ENCODE data around the gene TBC1D7. TPM values are rescaled to one million over a fixed set of nuclear protein-coding genes. Genes with fewer than 3 reads are reported as not detected.
"Not testable (repeated sequence)": the region's sequence is repeated elsewhere in the genome, so short reads cannot be mapped to it uniquely, and the experiment has no call there.

The TBC1D7 gene
- polyA plus RNA-seq, 1 donor, result 44.8 TPM

DNA sequence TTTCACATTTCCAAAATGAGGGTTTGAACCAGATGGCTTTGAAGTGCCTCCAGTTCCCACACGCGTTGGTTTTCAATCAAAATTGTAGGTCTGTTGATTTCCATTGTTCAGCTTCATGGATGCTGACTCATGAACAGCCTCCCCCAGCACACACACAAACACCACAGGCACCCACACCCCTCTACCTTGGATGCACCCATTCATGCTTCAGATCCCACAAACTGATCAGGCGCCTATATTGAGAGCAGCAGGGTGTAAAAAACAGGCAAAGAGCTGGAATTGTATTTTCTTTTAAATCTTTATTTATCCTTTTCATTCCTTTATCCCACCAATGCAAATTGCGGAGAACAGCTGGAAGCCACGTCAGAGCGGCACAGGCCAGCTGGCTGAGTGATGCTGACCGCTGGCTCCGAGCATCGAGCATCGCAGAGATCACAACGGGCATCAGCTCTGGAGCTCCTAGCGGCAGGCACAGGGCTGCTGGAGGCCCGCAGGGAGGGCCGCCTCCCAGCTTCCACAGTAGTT is 29.3 kb upstream of the TBC1D7 start:
- DNase-seq, result no peak

DNA sequence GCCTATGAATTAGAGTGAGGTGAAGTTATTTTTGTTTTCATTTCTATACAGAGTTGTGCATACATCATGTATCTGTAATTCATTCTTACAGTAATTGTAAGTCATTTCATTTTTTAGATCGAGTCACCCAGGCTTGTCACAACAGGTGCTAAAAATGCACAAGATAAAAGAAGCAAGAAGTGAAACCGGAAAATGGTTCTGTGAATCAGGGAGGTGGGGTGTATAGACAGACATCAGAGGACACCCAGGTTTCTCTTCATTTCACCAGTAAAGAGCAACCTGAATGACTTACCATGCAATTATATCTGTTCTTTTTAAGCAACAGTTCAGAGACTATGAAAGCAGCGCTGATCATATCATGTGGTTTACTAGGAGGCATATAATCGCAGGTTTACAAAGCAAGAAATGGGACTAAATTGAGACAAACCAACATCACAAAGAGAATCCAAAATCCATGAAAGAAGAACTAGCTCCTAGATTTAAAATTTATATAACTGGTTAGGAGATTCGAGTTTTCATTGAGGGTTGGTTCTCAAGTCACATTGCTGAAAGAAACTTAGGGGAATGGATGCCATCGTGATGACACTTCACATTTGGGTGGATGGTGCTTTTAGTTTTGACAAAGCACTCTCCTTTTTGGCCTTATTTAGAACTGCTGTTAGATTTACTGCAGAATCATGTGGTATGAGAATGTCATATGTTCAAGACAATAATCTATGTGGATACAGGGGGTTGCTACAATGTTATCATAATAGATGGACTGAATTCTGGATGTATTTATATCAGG is 27.9 kb upstream of the TBC1D7 start:
- no peak for DNase-seq

DNA sequence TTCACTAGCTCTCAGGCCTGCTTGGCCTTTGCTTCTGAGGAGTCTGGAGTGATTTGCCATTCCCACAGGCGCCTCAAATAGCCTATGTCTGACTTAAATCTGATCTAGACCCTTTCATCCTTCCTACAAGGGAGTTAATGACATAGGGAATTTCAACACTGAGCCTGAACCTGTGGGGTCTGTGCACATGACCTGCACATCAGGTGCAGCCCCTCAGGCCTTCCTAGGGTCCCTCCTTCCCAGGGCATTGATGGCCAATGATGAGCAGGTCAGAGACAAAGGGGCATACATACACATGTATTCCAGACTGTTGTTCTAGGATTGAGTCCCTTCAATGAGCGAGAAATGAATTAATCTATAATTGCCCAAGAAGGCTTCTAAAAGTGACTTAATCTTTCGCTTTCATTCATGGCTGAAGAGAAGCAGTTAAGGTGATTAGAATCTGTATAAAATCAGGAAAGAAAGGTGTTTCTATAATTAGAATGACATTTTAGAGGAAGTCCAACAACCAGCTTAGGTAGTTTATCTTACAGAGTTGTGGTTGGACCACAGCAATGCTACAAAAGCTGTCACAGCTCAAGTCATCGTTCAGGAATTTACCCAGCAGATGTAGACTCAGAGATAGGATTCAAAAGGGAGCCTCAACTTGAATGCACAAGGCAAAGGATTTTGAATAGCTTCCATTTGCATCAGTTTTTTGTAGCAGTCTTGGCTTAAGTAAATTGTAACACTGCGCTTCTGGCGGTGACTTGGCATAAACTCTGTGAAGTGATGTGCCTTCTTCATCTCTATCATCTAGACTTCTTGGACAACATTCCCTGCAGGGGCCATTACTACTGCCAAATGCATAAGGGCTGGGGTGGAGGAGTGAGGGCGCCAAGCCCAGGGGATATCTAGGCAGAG is 27.0 kb upstream of the TBC1D7 start:
- no peak for DNase-seq

GRCh38 chr6:13354331-13355042 is 26.1 kb upstream of the TBC1D7 start:
- DNase-seq, result peak; percentile 31

DNA sequence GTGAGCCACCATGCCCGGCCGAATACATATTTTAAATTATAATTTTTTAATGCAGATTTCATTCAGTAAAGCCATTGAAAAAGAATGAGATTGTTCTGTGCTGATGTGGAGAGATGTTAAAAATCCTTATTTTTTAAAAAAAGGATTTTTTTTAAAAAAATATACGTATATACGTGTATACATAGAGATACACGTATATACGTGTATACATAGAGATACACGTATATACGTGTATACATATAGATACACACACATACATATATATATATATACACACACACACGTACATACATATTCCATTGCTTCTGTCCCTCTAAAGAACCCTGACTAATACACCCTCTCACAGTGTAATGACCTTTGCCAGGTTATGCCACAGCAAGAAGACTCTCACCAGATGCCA is 23.8 kb upstream of the TBC1D7 start:
- no peak for DNase-seq

DNA sequence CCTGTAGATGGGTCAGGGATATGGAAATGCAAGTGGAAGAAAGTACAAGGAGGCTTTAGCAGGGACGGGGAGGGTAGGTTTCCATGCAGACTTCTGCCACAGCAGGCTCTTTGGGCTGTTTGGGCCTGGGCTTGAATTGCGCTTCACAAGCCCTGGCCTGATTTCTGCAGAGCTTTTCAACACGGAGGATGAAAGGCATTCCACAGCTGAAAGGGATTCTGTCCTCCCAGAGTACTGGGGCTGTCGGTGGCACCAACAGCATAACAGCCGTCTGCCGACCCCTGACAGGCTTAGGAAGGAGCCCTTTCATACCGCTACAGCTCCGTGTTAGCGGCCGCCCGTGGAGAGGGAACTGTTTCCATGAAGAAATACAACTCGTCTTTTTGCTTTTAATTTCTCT is 22.9 kb upstream of the TBC1D7 start:
- DNase-seq, result no peak

GRCh38 chr6:13349811-13350506 is 21.6 kb upstream of the TBC1D7 start:
- no peak for DNase-seq

DNA sequence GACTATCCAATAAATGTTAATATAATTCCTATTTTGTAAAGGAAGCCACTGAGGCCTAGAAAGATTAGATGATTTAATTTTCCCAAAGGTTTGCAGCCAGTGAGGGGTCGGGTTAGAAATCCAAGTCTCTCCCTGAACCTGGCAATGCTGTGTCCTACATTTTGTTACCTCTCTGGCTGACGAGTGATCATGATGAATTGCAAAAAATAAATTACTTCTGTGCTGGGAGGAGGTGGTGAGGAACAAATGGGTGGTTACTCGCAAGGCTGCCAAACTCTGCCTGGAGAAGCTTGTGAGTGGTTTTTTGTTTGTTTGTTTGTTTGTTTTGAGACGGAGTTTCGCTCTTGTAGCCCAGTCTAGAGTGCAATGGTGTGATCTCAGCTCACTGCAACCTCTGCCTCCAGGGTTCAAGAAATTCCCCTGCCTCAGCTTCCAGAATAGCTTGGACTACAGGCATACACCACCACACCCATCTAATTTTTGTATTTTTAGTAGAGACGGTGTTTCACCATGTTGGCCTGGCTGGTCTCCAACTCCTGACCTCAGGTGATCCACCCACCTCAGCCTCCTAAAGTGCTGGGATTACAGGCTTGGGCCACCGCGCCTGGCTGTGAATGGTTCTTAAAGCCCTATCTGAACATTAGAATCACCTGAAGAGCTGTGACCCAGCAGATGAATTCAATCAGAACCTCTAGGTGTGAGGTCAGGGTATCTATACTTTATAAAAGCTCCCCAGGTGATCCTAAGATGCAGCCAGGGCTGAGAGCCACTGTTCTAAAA is 20.2 kb upstream of the TBC1D7 start:
- DNase-seq, result no peak

DNA sequence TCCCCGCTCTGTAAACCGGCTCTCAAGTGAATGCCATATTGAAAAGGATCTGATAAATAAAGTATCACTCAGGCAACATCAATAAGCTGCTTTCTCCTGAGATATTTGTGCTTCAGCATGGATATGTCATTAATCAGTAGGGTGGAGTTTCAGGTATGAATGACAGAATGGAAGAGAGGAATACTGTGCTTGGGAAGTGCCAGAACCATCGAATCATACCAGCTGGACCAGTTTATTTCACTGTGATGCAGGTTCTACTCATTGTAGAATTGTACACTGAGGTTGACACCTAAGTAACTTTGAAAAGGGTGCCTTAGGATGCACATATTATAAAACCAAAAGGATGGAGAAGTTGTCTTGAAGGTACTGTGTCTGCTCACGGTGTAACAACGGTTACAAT is 17.9 kb upstream of the TBC1D7 start:
- no peak for DNase-seq

- no peak for DNase-seq
These were observed 14.2 kb upstream of the TBC1D7 start for GRCh38 chr6:13342414-13343019.

GRCh38 chr6:13339863-13340630 is 11.7 kb upstream of the TBC1D7 start:
- DNase-seq, result no peak

DNA sequence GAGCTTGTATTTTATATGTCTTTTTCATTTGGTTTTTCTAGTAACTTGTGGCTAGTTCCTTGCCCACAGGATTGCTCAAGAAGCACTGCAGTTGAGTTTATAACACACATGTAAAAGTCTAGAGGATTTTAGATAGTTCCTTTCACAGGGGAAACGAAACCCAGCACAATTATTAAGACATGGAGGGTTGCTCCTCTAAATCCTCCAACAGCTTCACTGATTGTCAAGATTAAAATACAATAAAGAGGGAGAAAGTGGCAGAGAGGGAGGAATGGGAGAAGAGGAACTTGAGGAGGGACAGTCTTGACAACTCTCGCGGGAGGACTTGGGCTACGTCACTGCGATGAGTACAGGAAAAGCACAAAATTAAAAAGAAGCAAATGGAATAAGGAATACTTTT is 9.7 kb upstream of the TBC1D7 start:
- DNase-seq, result no peak

GRCh38 chr6:13336553-13336952 is 8.2 kb upstream of the TBC1D7 start:
- DNase-seq, result peak; percentile 77

- DNase-seq, result no peak
These were observed 6.6 kb upstream of the TBC1D7 start for GRCh38 chr6:13334953-13335352.

GRCh38 chr6:13332349-13332706 is 4.0 kb upstream of the TBC1D7 start:
- no peak for DNase-seq

DNA sequence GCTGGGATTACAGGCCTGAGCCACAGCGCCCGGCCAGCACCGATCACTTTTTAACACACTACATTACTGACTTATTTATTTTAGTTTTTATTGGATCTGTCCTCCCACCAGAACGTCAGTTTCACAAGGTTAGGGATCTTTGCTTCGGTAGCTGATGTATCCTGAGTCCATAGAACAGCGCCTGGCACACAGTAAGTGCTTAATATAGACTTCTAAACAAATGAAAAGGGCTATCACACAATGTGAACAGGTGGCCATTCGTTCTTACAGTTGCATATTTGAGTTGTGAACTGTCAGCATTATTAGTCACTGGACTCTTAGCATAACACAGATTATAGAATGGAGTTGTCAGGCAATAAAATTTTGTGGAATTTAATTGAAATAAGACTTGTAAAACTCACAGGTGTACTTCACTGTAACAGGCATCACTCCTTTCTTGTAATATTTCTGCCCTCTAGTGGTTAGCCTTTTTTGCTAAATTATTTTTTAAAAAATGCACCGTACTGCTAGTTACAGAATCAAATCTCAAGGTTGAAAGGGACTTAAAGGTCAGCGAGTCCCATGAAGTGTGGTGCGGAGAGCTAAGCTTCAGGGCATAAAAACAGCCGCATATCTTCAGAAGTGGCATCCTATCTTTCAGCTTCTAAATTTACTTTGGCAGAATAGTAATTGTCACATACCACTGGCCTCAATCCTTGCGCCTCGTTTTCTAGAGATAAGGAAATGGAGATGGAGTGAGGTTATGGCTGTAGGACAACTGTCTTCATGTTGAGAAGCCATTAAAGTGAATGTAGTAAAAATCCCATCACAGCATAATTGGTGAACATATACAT is 3.4 kb upstream of the TBC1D7 start:
- no peak for DNase-seq

GRCh38 chr6:13328875-13329183 is 492 bp upstream of the TBC1D7 start:
- no peak for DNase-seq

GRCh38 chr6:13327691-13328075 is 654 bp downstream of the TBC1D7 start:
- DNase-seq, result no peak

GRCh38 chr6:13326031-13326586 is 2.2 kb downstream of the TBC1D7 start:
- DNase-seq, result not testable (repeated sequence)
